HG03280 (cell line): ENCODE measurements around the gene EXOC3.
"Not testable (repeated sequence)": the region's sequence is repeated elsewhere in the genome, so short reads cannot be mapped to it uniquely, and the experiment has no call there.

Experiments
- ATAC-seq: cut with Tn5 transposase; IDR thresholded peaks from one replicate; pipeline ENCODE4 v1.9.1; 2021; ENCODE audit warnings: mild to moderate bottlenecking, moderate library complexity; ENCODE audit not compliant: unreplicated experiment

Gene EXOC3

GRCh38 chr5:442335-443238 is at the start of gene EXOC3:
EXOC3 (plus strand) TSS chr5:443176; CDS start chr5:446206, 3,030 bp downstream.
- ATAC-seq, result peak; percentile 94

- no peak for ATAC-seq
Observed at GRCh38 chr5:393846-394275, 49.1 kb upstream of the EXOC3 start.

- no peak for ATAC-seq
Observed at GRCh38 chr5:394671-395155, 48.3 kb upstream of the EXOC3 start.

- no peak for ATAC-seq
Observed at GRCh38 chr5:395156-395920, 47.6 kb upstream of the EXOC3 start.

- no peak for ATAC-seq
Observed at GRCh38 chr5:395921-396530, 47.0 kb upstream of the EXOC3 start.

GRCh38 chr5:396531-396961 is 46.4 kb upstream of the EXOC3 start:
- ATAC-seq, result no peak

GRCh38 chr5:398141-398474 is 44.9 kb upstream of the EXOC3 start:
- ATAC-seq, result not testable (repeated sequence)

- no peak for ATAC-seq
Observed at GRCh38 chr5:398475-399295, 44.3 kb upstream of the EXOC3 start.

GRCh38 chr5:399296-400281 is 43.4 kb upstream of the EXOC3 start:
- ATAC-seq, result peak; percentile 82

- no peak for ATAC-seq
Observed at GRCh38 chr5:400282-401145, 42.5 kb upstream of the EXOC3 start.

GRCh38 chr5:401146-402034 is 41.6 kb upstream of the EXOC3 start:
- no peak for ATAC-seq

- ATAC-seq, result not testable (repeated sequence)
Observed at GRCh38 chr5:402219-402614, 40.8 kb upstream of the EXOC3 start.

- no peak for ATAC-seq
Observed at GRCh38 chr5:402615-403359, 40.2 kb upstream of the EXOC3 start.

GRCh38 chr5:403995-404394 is 39.0 kb upstream of the EXOC3 start:
- ATAC-seq, result no peak

GRCh38 chr5:404666-405241 is 38.2 kb upstream of the EXOC3 start:
- no peak for ATAC-seq

GRCh38 chr5:405421-405820 is 37.6 kb upstream of the EXOC3 start:
- no peak for ATAC-seq
